Measurements from ENCODE around the gene TEX2.
"Not testable (repeated sequence)": the region's sequence is repeated elsewhere in the genome, so short reads cannot be mapped to it uniquely, and the experiment has no call there.

Gene TEX2

DNA sequence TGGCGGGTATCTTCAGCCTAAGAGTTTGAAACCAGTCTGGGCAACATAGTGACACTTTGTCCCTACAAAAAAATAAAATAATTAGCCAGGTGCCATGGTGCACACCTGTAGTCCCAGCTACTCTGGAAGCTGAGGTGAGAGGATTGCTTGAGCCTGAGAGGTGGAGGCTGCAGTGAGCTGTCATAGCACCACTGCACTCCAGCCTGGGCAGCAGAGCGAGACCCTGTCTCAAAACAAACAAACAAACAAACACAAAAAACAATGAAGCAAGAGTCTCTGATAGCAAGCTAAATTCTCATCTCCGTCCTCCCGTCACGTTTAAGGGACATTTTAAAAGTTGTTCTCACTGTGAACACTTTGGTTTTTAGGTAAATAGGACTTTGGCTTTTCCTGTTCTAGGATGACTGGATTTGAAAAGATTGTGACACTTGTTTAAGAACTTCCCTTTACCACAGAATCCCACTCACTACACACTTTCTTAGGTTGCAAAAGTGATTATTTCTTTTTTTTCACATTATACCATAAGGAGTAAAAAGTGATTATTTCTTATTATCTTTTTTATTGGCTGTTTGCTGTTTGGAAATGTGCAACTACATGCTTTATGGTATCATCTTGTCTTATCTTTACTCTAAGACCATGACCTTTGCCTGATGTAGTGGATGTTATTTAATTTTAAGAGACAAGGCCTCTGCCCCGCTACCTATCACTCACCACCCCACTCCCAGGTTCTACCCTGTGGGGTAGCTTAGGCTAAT is 128.7 kb downstream of the TEX2 start:
- DNase-seq, result no peak

DNA sequence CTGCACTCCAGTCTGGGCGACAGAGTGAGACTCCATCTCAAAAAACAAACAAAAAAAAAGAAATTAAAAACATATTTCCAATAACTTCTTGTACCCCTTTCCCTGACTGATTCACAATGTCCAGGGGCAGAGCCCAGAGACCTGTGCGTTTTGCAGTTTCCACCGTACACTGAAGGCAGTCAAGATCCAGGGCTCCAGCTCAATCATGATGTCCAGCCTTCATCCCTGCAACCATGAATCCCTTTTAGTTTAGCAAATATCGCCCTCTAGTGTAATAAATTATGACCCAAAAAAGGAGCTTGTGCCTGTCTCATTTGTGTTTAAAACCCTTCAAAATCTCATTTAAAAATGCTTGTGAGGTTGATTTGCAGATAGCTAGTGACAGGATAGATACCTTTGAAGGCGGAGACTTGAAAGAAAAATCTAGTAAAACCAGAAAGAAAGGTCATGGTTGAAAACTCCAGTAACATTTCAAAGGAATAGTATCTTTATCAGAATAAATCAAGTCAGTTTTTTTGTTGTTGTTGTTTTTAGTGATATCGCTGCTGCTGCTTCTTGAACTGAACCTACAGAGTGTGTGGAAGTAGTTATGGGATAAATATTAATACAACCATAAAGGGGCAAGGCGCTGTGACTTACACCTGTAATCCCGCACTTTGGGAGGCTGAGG is 129.4 kb downstream of the TEX2 start:
- DNase-seq, result peak; percentile 64

DNA sequence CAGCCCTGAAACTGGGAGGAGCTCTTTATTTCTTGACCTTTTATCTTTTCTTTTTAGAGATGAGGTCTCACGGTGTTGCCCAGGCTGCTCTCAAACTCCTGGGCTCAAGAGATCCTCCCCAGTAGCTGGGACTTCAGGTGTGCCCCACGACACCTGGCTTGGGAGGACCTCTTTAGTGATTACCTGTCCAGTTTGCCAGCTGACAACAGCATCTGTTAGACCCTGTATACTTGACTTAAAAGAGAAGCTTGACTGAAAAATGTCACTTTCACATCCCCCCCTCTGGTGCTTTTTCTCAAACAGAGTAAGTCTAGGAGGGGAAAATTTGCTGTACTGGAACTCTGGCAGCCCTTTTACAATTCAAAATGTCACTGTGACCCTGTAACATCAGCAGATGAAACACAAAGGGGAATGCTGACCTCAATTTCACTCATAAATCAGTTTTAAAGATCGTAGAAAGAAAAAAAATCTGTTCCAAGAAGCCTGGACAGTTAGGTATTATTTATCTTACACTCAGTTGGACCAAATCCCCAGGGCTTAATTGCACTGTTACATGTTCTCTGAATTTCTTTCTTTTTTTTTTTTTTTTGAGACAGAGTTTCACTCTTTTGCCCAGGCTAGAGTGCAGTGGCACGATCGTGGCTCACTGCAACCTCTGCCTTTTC is 131.3 kb downstream of the TEX2 start:
- DNase-seq, result no peak

DNA sequence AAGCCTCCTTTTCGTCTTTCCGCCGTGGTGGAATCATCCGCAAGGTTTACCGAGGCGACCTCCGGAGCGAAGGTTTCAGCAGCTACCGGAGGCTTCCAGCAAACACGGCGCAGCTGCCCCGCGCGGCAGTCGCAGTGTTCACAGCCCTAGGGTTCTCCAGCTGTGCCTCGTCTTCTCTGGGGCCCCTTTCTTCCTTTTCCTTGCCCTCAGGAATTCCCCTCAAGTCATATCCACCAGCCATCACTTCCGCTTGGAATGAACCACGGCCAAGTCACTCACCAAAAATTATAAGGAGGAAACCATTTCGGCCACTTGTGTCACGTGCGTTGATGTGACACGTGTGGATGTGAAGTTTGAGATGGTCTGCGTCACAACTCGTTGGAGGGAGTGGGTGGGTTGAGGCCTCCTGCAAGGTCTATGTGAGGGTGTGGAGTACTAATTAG is 132.5 kb downstream of the TEX2 start:
- peak; percentile 51 for DNase-seq

- DNase-seq, result peak; percentile 94
Observed at GRCh38 chr17:64129765-64130558, 133.1 kb downstream of the TEX2 start, which contains the start of gene ERN1. TSS of gene ERN1 (minus strand) at chr17:64130144. CDS start at chr17:64130029, 115 bp downstream.

DNA sequence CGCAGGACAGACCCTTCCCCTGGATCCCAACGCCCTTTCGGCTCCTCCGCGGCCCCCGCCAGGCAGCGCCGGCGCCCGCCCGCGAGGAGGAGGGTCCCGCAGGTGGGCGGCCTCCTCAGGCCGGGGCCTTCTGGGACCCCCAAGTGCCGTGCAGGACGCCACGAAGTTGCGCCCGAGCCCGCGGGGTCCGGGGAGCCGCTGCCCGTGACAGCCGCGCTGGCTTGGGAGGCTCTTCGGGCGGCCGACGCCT is 133.6 kb downstream of the TEX2 start:
- DNase-seq, result no peak

- DNase-seq, result peak; percentile 38
Observed at GRCh38 chr17:64128787-64129514, 134.1 kb downstream of the TEX2 start.

- peak; percentile 63 for DNase-seq
Observed at GRCh38 chr17:64126918-64127317, 136.1 kb downstream of the TEX2 start.

GRCh38 chr17:64125937-64126336 is 137.1 kb downstream of the TEX2 start:
- no peak for DNase-seq

- no peak for DNase-seq
Observed at GRCh38 chr17:64124609-64125008, 138.5 kb downstream of the TEX2 start.

DNA sequence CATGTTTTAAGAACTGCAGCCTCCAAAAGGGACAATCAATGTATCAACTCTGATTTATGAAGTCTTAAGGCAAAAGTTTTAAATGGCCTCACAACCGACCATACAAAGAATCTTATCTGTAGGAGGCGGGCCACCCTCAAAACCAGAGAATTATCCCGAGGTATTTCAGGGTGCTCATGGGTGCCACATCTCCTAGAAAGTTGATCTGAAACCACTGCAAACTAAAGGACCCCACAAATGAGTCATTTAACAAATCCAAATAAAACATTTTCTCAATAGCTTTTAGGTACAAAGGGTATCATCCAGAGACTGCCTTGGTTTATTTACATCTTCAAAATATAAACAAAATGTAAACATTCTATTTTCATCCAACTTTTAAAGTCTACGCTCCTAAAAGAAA is 139.9 kb downstream of the TEX2 start:
- DNase-seq, result no peak

DNA sequence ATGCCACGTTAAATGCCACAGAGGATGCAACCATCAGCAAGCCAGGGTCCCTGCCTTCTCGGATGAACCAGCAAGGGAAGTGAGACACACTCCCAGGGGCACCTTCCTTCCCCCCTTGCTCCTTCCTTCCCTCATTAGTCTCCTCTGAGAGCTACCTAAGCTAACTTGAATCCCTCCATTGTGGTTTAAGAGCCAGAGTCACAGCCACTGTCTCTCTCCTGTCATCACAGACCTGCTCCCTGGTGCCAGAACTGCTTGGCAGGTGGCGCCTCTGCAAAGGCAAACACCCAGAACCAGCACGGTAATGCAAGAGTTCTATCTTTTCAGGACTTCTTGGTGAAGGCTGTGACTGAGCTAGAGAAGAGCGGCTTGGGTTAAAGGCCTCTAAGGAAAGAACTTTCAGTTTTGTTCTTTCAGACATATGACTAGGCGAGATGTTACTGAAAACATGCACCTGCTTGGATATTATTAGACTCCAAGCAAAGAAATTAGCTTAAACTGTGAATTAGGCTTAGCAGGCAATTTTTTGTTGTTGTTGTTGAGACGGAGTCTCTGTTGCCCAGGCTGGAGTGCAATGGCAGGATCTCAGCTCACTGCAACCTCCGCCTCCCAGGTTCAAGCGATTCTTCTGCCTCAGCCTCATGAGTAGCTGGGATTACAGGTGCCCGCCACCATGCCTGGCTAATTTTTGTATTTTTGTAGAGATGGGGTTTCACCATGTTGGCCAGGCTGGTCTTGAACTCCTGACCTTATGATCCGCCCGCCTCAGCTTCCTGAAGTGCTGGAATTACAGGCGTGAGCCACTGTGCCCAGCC is 141.9 kb downstream of the TEX2 start:
- DNase-seq, result not testable (repeated sequence)

GRCh38 chr17:64120159-64120810 is 142.8 kb downstream of the TEX2 start:
- DNase-seq, result no peak

DNA sequence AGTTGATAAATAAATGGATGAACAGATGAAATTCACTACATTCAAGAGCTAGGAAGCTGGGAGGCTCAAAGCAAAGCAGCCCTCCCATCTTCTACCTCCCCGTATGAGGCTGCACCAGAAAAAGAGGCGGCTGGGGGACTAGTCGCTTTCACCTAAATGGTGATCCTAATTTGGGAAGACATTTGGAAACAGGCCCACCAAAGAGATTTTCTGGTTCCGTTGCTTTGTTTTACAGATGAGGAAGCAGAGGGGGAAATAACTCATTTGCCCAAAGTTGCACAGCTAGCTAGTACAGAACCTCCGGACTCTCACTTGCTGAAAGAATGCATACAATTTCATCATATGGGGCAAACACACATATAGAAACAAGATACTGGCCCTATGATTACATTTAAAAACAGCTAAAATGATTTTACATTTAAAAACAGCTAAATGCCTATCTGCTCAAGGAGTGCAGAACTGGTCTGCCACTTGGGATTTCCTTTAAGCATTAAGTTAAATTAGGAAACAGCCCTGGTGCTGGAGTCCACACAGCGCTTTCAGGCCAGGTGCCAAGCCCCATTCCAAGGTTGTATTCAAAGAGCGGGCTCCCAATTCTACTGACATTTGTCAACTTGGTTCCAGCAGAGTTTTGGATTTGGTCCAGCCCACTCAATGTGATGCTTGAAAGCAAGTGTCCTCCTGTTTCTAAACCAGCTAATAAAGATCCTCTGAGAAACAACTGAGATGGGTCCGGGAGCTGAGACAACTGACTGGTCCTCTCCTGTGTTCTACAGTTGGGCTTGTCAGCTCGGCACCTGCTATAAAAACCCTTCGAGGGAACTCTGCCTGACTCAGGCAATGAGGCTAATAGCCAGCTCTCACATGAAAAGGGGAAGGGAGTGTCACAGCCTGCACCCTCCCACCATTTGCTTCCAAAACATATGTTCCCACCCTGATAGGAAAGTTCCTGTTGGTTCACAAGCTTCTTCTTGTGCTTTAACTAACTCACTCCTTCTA is 144.8 kb downstream of the TEX2 start:
- no peak for DNase-seq

DNA sequence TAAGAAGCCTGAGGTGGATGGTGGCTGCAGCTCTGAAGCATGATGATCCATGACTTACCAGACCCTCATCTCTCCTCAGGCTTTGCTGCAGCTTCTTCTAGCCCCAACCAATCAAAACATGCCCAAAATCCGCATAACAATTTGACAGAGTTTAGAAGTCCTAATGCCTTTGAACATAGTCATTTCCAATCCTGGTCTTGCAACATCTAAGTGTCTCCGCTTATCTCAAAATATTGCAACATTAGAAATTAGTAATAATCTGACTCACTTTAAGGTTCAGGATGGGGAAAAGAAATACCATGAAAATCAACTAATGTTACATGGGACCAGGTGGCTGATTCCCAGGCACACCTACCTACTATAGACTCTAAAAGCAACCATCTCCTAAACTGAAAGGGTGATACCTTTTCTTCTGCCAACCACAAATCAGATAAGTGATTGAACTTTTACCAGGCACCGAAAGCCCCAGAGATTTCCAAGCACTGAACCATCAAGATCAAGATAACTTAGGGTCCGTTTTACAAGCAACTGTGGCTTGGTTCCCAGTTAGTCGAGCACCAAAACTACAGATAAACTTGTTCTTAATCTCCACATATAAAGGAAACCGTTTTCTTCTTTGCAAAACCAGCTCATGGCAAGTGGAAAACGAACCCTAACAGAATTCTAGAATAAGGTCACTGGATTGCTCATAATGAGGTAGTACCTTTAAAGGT is 147.1 kb downstream of the TEX2 start:
- DNase-seq, result peak; percentile 91

DNA sequence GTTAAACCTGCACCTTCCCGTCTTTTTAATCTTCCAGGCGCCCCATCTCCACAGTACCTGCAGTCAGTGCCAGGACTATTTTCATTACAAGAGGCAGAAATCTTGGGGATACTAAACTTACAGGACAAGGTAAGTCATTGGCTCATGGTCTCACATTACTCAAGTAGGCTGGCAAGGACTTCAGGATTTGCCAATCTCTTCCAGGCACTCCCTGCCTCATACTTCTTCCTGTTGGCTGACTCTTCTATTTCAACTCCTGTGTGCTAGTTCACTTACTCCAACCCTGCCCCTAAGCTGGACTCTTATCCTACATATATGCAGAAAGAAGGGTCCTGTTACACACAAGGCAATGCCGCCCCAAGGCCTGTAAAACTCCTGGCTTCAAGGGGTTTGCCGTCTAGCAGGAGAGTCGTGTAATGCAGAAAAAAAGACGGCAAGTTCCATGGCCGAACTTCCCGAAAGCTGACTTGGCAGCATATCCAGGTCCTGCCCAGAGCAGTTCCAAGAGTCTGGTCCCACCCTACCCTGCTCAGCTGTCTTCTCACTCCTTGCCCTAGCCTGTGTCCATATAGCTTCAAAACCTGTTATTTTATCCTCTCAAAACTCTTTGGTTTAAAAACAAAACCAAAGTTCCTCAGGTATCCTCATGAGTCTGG is 147.9 kb downstream of the TEX2 start:
- peak; percentile 25 for DNase-seq

DNA sequence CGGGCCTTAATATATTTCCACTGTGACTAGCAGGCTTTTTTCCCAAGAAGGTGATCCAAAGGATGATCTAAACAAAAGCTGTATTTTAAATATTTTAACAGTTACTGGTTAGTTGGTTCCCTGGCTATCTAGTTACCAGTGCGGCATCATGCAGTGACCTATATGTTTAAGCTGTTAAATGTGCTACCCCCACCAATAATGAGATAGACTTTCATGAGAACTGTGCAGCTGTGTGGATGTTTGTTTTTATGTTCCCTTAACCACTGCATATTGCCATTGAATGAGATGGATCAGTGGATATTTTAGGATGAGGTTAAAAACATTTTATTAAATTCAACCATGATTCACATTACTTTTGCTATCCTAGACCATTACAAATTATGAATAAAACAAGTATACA is 150.1 kb downstream of the TEX2 start:
- no peak for DNase-seq

GRCh38 chr17:64111831-64112230 is 151.2 kb downstream of the TEX2 start:
- no peak for DNase-seq
